GM12801 (cell line): ENCODE results near the gene GALNT2.

Experiments
- CTCF ChIP-seq: IDR thresholded peaks from one replicate; pipeline ENCODE4 v1.5.1; 2011; ENCODE audit warnings: control low read depth; ENCODE audit not compliant: insufficient read length; ENCODE audit errors: extremely low read depth

GALNT2 gene

GRCh38 chr1:230218667-230219066, 151.6 kb downstream of the GALNT2 start:
- TF ChIP-seq CTCF = no peak

GRCh38 chr1:230219174-230220067, 152.4 kb downstream of the GALNT2 start:
- no peak for TF ChIP-seq CTCF

- no peak for TF ChIP-seq CTCF
Observed at GRCh38 chr1:230220478-230220877, 153.4 kb downstream of the GALNT2 start.

DNA sequence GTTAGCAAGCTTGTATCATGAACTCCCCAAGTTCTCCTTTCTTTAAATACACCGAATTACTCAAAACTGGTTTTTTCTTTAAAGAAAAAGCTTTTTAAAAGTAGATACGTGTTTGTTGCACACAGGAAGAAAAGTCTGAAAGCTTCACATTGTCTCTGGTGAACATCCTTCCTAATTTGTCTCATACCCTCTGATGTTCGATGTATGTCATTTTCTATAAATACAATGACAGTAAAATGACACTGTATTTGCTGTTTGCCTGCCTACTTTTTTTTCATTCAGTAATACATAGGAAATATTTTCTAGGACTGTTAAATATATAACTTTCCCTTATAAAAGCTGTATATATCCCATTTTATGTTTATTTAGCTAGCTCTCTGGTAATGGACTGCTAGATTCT, 153.9 kb downstream of the GALNT2 start:
- no peak for TF ChIP-seq CTCF

- no peak for TF ChIP-seq CTCF
Observed at GRCh38 chr1:230222678-230223077, 155.6 kb downstream of the GALNT2 start.

DNA sequence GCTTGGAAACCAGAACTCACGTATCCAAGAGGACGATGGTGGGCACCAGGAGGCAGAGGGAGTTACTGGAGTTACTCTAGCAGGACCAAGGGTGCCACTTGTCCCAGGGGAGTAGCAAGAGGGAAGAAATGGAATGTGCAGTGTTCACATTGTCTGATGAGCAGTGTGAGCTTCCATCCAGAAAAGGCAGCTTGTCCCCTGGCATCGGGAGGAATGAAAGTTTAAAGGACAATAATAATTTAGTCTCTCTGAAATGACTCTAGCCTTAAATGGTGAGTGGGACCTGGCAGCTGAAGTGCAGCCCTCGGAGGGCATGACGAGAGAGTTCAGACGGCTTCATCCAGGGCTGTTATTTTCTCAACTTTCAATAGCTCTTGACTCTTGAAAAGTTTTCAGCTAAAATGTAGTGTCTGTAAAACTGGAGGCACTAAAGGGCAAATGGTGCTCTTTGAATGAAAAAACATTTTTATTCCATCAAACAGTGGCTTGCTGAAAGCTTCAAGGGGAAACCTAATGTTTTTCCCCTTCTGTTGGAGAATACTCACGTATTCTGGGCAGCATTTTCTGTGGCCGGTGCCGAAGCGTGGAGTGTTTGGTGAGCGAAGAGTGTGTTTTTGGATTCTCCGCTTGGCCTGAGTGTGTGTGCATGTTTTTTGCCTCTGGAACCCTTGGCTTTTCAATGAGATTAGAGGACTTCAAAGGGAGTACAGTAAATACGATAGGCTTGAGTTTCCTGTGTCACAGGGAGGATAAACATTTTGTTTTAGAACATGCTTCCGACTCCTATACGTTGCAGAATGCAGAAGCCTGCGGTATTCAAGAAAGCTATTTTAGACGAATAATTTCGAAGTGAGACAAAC, 157.3 kb downstream of the GALNT2 start:
- TF ChIP-seq CTCF = no peak

DNA sequence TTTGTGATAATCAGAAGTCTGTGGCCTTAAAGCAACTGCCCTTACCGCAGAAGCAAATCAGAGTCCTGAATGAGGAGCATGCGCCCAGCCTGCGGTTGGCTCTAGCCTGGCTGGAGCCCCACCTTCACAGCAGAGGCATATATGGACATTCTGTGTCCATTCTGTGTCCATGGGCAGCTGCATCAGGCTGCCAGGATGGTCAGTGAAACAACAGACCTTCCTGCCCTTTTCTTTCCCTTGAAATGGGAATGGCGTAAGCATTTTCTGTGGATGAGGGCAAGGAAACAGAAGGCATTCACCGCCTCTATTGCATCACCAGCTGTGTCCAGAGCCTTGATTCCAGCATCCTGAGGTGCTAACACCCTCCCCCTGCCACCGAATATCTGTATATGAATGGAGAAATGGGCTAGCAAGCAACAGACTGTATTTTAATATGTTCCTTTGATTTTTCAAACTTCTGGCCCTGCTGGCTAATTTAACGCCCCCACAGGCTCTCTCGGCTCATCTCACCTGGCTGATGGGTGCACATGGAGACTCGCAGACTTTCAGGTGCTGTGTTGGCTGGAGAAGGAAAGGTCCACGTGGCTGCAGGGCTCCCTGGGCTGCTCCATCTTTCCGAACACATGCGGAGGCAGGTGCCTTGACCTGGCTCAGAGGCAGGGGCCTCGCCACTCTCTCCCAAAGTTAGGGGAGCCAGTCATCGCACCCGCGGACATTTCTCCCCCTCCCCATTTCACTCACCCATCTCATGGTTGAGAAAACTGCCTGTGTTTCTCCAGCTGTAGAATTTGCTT, 159.2 kb downstream of the GALNT2 start:
- no peak for TF ChIP-seq CTCF
